ENCODE results near the gene CDH13.

The CDH13 gene

GRCh38 chr16:82598771-82599170, 28.0 kb upstream of the CDH13 start:
- H3K9me3 ChIP-seq (ENCODE audit: severe bottlenecking) = no peaks in the 10 kb centered on the region
- H3K36me3 ChIP-seq (ENCODE audit: low read depth) = no peaks in the 10 kb centered on the region
- H3K27me3 ChIP-seq (ENCODE audit: insufficient read depth, poor library complexity, severe bottlenecking) = peaks cover 4% of the 10 kb centered on the region
- no peak for TF ChIP-seq CTCF (IDR thresholded peaks at IDR 0.05; ENCODE audit: poor library complexity, severe bottlenecking)
- ATAC-seq (ENCODE audit: low read depth) (no peak), DNase-seq (ENCODE audit: low spot score) (no peak)
- no peaks in the 10 kb centered on the region for H3K4me1 ChIP-seq (ENCODE audit: insufficient read depth, poor library complexity, severe bottlenecking)
- H3K27ac ChIP-seq (ENCODE audit: poor library complexity, severe bottlenecking) = no peak overlapping the region
- H3K4me3 ChIP-seq (ENCODE audit: severe bottlenecking) = no peak overlapping the region

GRCh38 chr16:82601989-82602640, 24.7 kb upstream of the CDH13 start:
- H3K4me3 ChIP-seq (ENCODE audit: severe bottlenecking) = no peak overlapping the region
- H3K27ac ChIP-seq (ENCODE audit: poor library complexity, severe bottlenecking) = no peak overlapping the region
- no peaks in the 10 kb centered on the region for H3K27me3 ChIP-seq (ENCODE audit: insufficient read depth, poor library complexity, severe bottlenecking)
- no peaks in the 10 kb centered on the region for H3K9me3 ChIP-seq (ENCODE audit: severe bottlenecking)
- H3K36me3 ChIP-seq (ENCODE audit: low read depth) = no peaks in the 10 kb centered on the region
- DNase-seq (ENCODE audit: low spot score) (no peak), ATAC-seq (ENCODE audit: low read depth) (no peak)
- no peaks in the 10 kb centered on the region for H3K4me1 ChIP-seq (ENCODE audit: insufficient read depth, poor library complexity, severe bottlenecking)
- no peak for TF ChIP-seq CTCF (IDR thresholded peaks at IDR 0.05; ENCODE audit: poor library complexity, severe bottlenecking)

GRCh38 chr16:82603784-82604411, 22.9 kb upstream of the CDH13 start:
- H3K27me3 ChIP-seq (ENCODE audit: insufficient read depth, poor library complexity, severe bottlenecking) = no peaks in the 10 kb centered on the region
- H3K9me3 ChIP-seq (ENCODE audit: severe bottlenecking) = no peaks in the 10 kb centered on the region
- H3K4me1 ChIP-seq (ENCODE audit: insufficient read depth, poor library complexity, severe bottlenecking) = no peaks in the 10 kb centered on the region
- H3K36me3 ChIP-seq (ENCODE audit: low read depth) = no peaks in the 10 kb centered on the region
- DNase-seq (ENCODE audit: low spot score) (no peak), ATAC-seq (ENCODE audit: low read depth) (peak; percentile 99)
- no peak overlapping the region for H3K27ac ChIP-seq (ENCODE audit: poor library complexity, severe bottlenecking)
- TF ChIP-seq CTCF (IDR thresholded peaks at IDR 0.05; ENCODE audit: poor library complexity, severe bottlenecking) = peak; percentile 86
- no peak overlapping the region for H3K4me3 ChIP-seq (ENCODE audit: severe bottlenecking)

GRCh38 chr16:82605076-82605475, 21.7 kb upstream of the CDH13 start:
- Histone ChIP-seq H3K36me3 (ENCODE audit: low read depth) (no peaks in the 10 kb centered on the region), H3K27me3 (ENCODE audit: insufficient read depth, poor library complexity, severe bottlenecking) (no peaks in the 10 kb centered on the region), H3K9me3 (ENCODE audit: severe bottlenecking) (no peaks in the 10 kb centered on the region), H3K4me1 (ENCODE audit: insufficient read depth, poor library complexity, severe bottlenecking) (no peaks in the 10 kb centered on the region), H3K27ac (ENCODE audit: poor library complexity, severe bottlenecking) (no peak overlapping the region), H3K4me3 (ENCODE audit: severe bottlenecking) (no peak overlapping the region)
- no peak for TF ChIP-seq CTCF (IDR thresholded peaks at IDR 0.05; ENCODE audit: poor library complexity, severe bottlenecking)
- no peak for DNase-seq (ENCODE audit: low spot score)
- ATAC-seq (ENCODE audit: low read depth) = no peak

Data from RWPE2 (cell line).